GM12891 (cell line): ENCODE data around the gene PLEKHJ1.

Experiments used
- DNase-seq: peaks from one replicate; pipeline ENCODE4 v3.0.0; 2011; ENCODE audit warnings: low spot score; ENCODE audit not compliant: insufficient read length
- FAIRE-seq: peaks from 2 replicates; lab custom pipeline; 2011; peaks lifted over from hg19 to GRCh38; lab: Jason Lieb, UNC
- PAX5 ChIP-seq: IDR thresholded peaks from 2 replicates; pipeline ENCODE4 v1.6.1; 2011; ENCODE audit warnings: low read length, moderate library complexity, mild to moderate bottlenecking; ENCODE audit not compliant: insufficient read depth, severe bottlenecking
- POLR2A ChIP-seq: IDR thresholded peaks from 2 replicates; pipeline ENCODE4 v1.6.1; 2011; ENCODE audit warnings: low read depth, low read length, control low read depth
- POLR2AphosphoS5 ChIP-seq: IDR thresholded peaks from 2 replicates; pipeline ENCODE4 v1.6.1; 2011; ENCODE audit warnings: low read depth, low read length, control low read depth
- POU2F2 ChIP-seq: IDR thresholded peaks from 2 replicates; pipeline ENCODE4 v1.6.1; 2011; ENCODE audit warnings: low read depth, mild to moderate bottlenecking, control low read depth, low read length, moderate library complexity
- SPI1 ChIP-seq: IDR thresholded peaks from 2 replicates; pipeline ENCODE4 v1.6.1; 2011; ENCODE audit warnings: low read depth, low read length, control low read depth
- TAF1 ChIP-seq: IDR thresholded peaks from 2 replicates; pipeline ENCODE4 v1.6.1; 2011; ENCODE audit warnings: low read depth, low read length, control low read depth

PLEKHJ1 gene

DNA sequence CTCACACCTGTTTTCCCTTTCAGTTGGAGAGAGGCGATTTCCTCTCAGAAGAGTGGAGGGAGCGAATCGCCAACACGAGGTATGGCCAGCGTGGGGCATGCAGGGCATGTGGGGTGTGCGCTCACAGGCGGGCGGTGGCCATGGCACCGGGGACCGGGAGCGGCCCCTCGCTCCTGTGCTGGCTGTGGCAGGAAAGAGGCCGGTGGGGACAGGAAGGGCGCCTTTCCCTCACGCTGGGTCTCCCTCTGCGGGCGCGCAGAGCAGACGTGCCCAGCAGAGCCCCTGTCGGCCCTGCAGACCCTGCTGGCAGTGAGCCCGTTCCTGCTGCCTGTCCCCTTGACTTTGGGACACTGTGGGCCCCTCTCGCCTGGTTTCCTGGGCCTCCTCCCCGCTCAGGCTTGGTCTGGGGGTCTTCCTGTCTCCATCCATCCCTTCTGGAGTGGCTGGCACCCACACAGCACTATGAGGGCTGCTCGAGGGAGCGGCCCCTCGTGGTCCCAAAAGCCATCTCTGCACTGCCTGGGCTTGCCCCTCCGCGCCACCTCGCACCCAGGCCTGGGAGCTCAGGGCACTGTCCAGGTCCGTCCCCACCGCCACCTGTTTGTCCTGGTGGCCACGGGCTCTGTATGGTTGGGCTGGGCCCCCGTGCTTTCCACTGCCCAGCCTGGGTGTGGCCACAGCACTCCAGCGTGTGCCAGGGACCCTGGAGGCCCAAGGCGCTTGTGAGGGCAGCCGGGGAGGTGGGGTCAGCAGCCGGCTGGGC, 36.1 kb downstream of the PLEKHJ1 start:
- no peak for TF ChIP-seq TAF1
- TF ChIP-seq POU2F2 = no peak
- TF ChIP-seq POLR2A = no peak
- no peak for TF ChIP-seq POLR2AphosphoS5
- TF ChIP-seq SPI1 = no peak
- TF ChIP-seq PAX5 = no peak
- FAIRE-seq (no peak), DNase-seq (no peak)

DNA sequence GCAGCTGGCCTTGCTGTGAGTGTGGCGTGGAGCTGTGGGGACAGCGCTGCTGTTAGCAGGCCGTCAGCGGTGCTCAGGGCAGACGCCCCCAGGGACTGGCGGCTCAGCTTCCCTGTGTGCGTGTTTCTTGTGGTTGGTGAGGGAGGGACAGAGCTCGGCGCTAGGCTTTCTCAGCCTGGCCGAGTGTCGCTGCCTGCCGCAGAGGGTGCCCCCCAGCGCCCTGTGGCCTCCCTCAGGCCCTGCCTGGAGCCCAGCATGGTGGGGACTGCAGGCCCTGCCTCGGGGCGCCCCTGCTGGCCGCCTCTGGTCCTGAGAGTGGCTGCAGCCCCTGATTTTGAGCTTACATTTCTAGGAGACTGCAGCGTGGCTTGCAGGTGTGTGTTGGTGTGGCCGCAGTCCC, 36.9 kb downstream of the PLEKHJ1 start:
- no peak for TF ChIP-seq TAF1
- no peak for TF ChIP-seq POU2F2
- no peak for TF ChIP-seq POLR2AphosphoS5
- no peak for TF ChIP-seq PAX5
- DNase-seq = peak; percentile 73
- no peak for FAIRE-seq

DNA sequence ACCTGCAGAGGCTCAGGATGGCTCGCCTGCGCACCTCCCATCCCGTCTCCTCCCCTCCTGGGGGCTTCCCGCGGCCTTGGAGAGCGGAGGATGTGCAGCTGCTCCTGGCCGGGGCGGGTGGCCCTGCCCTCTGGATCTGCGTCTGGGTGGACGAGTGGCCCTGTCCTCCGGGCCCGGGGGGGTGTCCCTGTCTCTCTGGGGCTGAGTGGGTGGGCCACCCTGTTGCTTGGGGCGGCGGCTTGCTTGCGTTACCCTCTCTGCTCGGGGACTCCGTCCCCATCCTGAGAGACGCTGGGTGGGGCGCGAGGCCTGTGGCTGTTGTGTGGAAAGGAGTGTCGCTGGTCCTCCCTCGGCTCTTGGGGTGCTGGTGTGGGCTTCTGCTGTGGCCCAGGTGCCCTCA, 37.8 kb downstream of the PLEKHJ1 start:
- DNase-seq (no peak), FAIRE-seq (no peak)
- TF ChIP-seq TAF1 = no peak
- no peak for TF ChIP-seq PAX5
- no peak for TF ChIP-seq SPI1
- TF ChIP-seq POLR2A = no peak
- TF ChIP-seq POLR2AphosphoS5 = no peak
- no peak for TF ChIP-seq POU2F2

DNA sequence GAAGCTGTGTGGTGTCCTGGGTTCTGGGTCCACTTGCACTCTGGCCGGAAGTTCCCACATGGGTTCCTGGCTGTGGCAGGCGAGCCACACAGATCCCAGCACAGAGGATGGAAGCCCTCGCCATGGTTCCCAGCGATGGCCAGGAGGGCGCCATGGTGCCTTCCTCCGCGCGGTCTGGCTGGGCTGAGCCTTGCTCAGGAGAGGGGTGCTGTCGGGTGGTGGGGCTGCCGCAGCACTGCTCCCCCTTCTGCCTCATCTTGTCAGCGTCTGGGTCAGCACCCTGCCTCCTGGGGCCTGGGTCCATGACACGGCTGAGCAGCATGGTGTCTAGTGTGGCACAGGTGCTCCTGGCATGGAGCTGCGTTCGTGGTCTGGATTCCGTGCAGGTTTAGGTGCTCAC, 38.9 kb downstream of the PLEKHJ1 start:
- no peak for TF ChIP-seq POU2F2
- no peak for TF ChIP-seq POLR2AphosphoS5
- TF ChIP-seq SPI1 = no peak
- TF ChIP-seq TAF1 = no peak
- no peak for TF ChIP-seq POLR2A
- FAIRE-seq (no peak), DNase-seq (no peak)

DNA sequence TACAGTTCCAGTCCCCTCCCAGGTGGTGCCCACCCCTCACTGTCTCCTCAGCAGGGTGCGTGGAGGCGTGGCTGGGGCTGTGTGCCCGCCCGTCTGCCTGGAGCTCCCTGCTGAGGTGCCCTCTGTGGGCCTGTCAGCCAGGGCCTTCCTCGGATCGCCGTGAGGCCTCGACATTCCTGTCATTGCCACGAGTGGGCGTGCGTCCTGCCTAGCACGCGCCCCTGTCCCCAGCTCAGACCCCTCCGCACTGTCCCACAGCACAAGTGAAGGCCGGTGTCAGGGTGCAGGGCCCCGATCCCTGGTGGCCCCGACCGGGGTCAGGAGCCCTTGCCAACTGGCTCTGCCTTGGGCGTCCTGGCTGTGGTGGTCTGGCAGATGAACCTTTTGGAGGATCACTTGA, 40.2 kb downstream of the PLEKHJ1 start:
- DNase-seq (no peak), FAIRE-seq (no peak)
- TF ChIP-seq SPI1 (no peak), POLR2AphosphoS5 (no peak; the same call in 1 of the 2 replicates), POLR2A (no peak), POU2F2 (no peak), PAX5 (no peak), TAF1 (no peak)

DNA sequence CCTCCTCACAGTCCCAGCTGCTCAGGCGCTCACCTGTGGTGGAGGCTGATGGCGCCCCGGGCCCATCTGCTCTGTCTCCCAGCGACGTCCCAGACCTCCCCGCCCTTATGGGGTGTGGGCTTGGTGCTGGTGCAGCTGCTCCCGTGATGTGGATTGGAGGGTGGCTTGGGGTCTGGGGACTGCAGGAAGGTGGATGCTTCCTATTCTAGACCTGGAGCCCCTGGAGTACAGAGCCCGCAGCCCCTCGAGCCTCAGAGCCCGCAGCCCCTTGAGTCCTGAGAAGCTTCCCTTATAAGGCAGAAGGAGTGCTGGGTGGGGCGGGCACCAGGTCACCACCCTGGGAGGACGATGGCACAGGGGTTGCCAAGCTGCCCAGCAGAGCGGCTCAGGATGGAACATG, 40.8 kb downstream of the PLEKHJ1 start:
- DNase-seq (no peak), FAIRE-seq (no peak)
- peak; percentile 9; the same call in 1 of the 2 replicates for TF ChIP-seq POLR2AphosphoS5
- TF ChIP-seq SPI1 = no peak
- no peak for TF ChIP-seq TAF1
- no peak for TF ChIP-seq POLR2A
- TF ChIP-seq POU2F2 = no peak
- TF ChIP-seq PAX5 = no peak

DNA sequence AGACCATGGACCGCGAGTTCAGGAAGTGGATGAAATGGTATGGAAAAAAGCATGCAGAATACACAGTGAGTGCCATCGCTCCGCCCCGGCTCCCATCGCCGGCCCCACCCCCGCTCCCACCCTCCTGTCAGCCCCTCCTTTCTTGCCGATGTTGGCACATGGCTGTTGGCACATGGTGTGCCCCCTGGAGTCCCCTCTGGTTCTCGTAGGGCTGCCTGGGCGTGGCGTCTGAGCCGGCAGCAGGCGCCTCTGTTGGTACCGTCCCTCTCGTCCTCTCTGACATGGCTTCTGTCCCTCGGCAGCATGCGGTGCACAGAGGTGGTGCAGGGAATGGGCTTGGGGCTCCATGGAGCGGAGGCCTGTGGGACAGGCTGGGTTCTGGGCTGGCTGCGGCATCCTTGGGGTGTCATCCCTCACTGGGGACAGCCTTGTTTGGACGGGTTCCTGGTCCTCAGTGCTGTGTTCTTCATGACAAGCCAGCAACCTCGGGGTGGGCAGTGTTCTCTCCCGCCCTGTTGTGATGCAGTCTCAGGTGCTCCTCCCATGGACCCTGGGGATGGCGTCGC, 41.5 kb downstream of the PLEKHJ1 start:
- DNase-seq (no peak), FAIRE-seq (no peak)
- no peak for TF ChIP-seq TAF1
- TF ChIP-seq POLR2A = no peak
- TF ChIP-seq POLR2AphosphoS5 = no peak
- TF ChIP-seq PAX5 = no peak
- TF ChIP-seq POU2F2 = no peak

DNA sequence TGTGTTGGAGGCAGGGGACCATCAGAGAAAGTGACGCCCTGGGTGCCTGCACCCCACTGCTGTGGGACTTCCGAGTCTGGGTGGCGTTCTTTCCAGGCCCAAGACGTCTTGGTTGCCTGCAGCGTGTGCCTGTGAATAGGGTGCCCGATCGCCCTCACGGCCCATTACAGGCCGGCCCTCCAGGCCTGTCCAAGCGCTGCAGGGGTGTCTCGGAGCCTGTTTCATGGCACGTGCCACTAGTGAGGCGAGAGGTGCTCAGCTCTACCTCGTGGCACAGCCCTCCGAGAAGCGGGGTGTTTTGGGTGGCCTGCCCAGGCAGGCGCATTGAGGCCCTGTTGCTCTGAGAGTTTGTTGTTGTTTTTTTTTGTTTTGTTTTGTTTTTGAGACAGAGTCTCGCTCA, 42.3 kb downstream of the PLEKHJ1 start:
- FAIRE-seq = no peak
- no peak for DNase-seq
- TF ChIP-seq TAF1 = no peak
- TF ChIP-seq PAX5 = no peak
- no peak for TF ChIP-seq POLR2A
- TF ChIP-seq POU2F2 = no peak
- no peak for TF ChIP-seq POLR2AphosphoS5
- no peak for TF ChIP-seq SPI1

DNA sequence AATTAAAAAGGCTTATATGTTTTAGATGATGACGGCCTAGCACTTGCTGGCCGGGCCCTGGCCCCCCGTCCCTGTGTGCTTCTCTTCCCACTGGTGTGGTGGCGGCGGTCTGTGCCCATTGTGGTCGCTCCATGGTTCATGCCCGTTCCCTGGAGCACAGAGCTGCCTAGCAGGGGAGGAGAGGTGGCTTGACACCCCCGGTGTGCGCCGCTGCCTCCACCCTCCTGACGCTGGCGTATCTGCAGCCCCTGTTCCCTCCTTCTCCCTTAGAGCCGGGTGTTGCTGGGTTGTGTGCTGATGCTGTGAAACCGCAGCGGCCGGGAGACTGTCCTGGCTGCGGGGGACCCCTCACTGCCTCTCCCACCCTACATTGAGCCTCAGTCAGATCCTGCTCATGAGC, 43.3 kb downstream of the PLEKHJ1 start:
- DNase-seq (no peak), FAIRE-seq (no peak)
- TF ChIP-seq POU2F2 (no peak), POLR2A (no peak), POLR2AphosphoS5 (no peak), TAF1 (no peak), PAX5 (no peak), SPI1 (no peak)
